OCI-LY1 (cell line): ENCODE results near the gene CLEC16A.

ENCODE experiments used
- EZH2 ChIP-seq: fragments of 200-600 bp; sonication (generic), shearing (Covaris generic); IDR thresholded peaks from 2 replicates; pipeline ENCODE4 v1.8.0; 2017; ENCODE audit warnings: borderline replicate concordance, mixed run types, mild to moderate bottlenecking, antibody characterized with exemption, low read length, moderate library complexity, mixed read lengths
- TF ChIP-seq, protein P1 (sequence below): fragments of 200-600 bp; sonication (generic), shearing (Covaris generic); IDR thresholded peaks from 2 replicates; pipeline ENCODE4 v1.5.1; 2017; ENCODE audit warnings: mild to moderate bottlenecking, antibody characterized with exemption, low read length, moderate library complexity, mixed read lengths

DNA sequence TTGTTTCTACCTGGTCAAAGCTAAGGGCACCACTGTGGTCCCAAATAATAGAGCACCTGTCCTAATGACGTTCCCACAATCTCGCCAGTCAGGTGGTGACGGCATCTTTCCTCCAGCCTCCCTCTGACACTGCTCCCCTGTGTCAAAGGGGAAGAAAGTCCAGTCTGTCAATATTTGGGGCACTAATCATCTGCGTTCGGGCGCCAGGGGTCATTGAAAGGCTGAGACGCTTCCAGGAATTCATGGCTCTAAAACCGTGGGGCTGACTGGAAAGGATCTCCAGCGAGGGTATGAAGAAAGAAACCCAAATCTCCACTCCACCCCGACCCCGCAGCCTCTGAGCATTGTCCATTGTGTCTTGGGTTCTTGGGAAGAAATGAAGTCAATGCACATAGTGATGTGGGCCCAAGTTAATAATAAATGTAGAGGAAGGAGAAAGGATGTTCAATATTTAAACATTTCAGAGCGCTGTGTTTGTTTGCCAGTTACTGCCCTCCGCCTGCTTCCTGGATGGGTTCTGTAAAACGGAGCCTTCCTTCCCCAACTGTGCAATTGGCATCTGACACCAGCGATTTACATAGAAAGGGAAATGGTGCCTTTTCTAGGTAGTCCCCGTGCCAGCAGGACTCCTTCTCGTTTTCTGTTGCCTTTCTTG, 208.4 kb downstream of the CLEC16A start:
- TF ChIP-seq, protein P1, sequence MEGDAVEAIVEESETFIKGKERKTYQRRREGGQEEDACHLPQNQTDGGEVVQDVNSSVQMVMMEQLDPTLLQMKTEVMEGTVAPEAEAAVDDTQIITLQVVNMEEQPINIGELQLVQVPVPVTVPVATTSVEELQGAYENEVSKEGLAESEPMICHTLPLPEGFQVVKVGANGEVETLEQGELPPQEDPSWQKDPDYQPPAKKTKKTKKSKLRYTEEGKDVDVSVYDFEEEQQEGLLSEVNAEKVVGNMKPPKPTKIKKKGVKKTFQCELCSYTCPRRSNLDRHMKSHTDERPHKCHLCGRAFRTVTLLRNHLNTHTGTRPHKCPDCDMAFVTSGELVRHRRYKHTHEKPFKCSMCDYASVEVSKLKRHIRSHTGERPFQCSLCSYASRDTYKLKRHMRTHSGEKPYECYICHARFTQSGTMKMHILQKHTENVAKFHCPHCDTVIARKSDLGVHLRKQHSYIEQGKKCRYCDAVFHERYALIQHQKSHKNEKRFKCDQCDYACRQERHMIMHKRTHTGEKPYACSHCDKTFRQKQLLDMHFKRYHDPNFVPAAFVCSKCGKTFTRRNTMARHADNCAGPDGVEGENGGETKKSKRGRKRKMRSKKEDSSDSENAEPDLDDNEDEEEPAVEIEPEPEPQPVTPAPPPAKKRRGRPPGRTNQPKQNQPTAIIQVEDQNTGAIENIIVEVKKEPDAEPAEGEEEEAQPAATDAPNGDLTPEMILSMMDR, result no peak
- no peak for TF ChIP-seq EZH2
